Measurements from ENCODE around the gene ENC1. TPM values are rescaled to one million over a fixed set of nuclear protein-coding genes. Genes with fewer than 3 reads are reported as not detected.

Gene ENC1
- total and polyA plus RNA-seq, 10 of the 15 experiments (the other 5 are each of a cell fraction or from before 2014, with no cell fraction given): 8.2 to 55.5 (median 32.1) TPM

DNA sequence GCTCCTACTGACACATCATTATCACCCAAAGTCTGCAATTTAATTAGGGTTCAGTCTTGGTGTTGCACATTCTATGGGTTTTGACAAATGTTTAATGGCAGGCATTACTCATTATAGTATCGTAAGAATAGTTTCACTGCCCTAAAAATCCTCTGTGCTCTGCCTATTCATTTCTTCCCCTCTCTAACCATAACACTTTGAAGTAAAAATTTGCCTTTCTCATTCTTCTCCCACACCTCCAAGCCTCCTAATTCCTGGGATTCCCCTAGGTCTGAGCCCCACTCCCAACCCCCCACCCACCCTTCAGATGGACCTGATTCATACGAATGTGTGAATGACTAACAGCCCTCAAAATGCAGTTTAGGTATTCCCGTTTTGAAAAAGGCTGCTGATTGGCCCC, 18.4 kb downstream of the ENC1 start (continued):
- no peak for TF ChIP-seq BRCA1 (IDR thresholded peaks at IDR 0.05; ENCODE audit: low read depth, low read length)
- peak; percentile 60 for TF ChIP-seq MLLT1 (IDR thresholded peaks at IDR 0.05)
- peak; percentile 88 for TF ChIP-seq IKZF1 (conservative IDR thresholded peaks at IDR 0.05)
- TF ChIP-seq RB1 (IDR thresholded peaks at IDR 0.05; ENCODE audit: borderline replicate concordance): no peak
- peak; percentile 74 for TF ChIP-seq BCL3 (IDR thresholded peaks at IDR 0.05; ENCODE audit: borderline replicate concordance, insufficient read depth, low read depth, low read length, poor library complexity, severe bottlenecking)
- TF ChIP-seq RFX5 (IDR thresholded peaks at IDR 0.05; ENCODE audit: low read depth, low read length): no peak
- no peak for TF ChIP-seq SIX5 (IDR thresholded peaks at IDR 0.05; ENCODE audit: low read depth, low read length, severe bottlenecking)
- peak; percentile 84 for TF ChIP-seq MTA3 (IDR thresholded peaks at IDR 0.05; ENCODE audit: borderline replicate concordance, low read length)
- TF ChIP-seq, protein P1, sequence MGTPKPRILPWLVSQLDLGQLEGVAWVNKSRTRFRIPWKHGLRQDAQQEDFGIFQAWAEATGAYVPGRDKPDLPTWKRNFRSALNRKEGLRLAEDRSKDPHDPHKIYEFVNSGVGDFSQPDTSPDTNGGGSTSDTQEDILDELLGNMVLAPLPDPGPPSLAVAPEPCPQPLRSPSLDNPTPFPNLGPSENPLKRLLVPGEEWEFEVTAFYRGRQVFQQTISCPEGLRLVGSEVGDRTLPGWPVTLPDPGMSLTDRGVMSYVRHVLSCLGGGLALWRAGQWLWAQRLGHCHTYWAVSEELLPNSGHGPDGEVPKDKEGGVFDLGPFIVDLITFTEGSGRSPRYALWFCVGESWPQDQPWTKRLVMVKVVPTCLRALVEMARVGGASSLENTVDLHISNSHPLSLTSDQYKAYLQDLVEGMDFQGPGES (IDR thresholded peaks at IDR 0.05): no peak
- no peak for TF ChIP-seq IRF5 (IDR thresholded peaks at IDR 0.05; ENCODE audit: borderline replicate concordance)
- no peak for TF ChIP-seq ATF3 (IDR thresholded peaks at IDR 0.05; ENCODE audit: borderline replicate concordance, extremely low read depth, low read depth, low read length)
- no peak for TF ChIP-seq NRF1 (conservative IDR thresholded peaks at IDR 0.05; ENCODE audit: low read depth, low read length)
- peak; percentile 60; the same call in 1 of the 2 replicates for TF ChIP-seq CREM (IDR thresholded peaks at IDR 0.05; ENCODE audit: low read depth)
- TF ChIP-seq ETV6 (conservative IDR thresholded peaks at IDR 0.05 in 1 of 2, IDR thresholded peaks at IDR 0.05 in 1 of 2; ENCODE audit: borderline replicate concordance in 1 of 2, low read depth in 1 of 2): peak in 1 of 2 experiments; percentile 37; a peak in 1 of 4 replicates
- no peak for TF ChIP-seq CBX3 (IDR thresholded peaks at IDR 0.05; ENCODE audit: borderline replicate concordance, low read depth)
- TF ChIP-seq MXI1 (IDR thresholded peaks at IDR 0.05; ENCODE audit: low read depth, low read length): no peak; the same call in 1 of the 2 replicates
- TF ChIP-seq KAT2A (conservative IDR thresholded peaks at IDR 0.05; ENCODE audit: control insufficient read depth, low read depth, low read length): no peak
- TF ChIP-seq MEF2B (IDR thresholded peaks at IDR 0.05; ENCODE audit: partially characterized antibody, poor library complexity, severe bottlenecking): peak; percentile 60
- peak; percentile 59; the same call in 1 of the 2 replicates for TF ChIP-seq MEF2A (IDR thresholded peaks at IDR 0.05; ENCODE audit: insufficient read depth, low read depth, low read length)
- TF ChIP-seq BMI1 (IDR thresholded peaks at IDR 0.05; ENCODE audit: borderline replicate concordance): peak; percentile 65
- TF ChIP-seq IKZF2 (IDR thresholded peaks at IDR 0.05): peak; percentile 95 to 96
- no peak for TF ChIP-seq ASH2L (IDR thresholded peaks at IDR 0.05; ENCODE audit: borderline replicate concordance, low read depth)
- TF ChIP-seq BCL11A (IDR thresholded peaks at IDR 0.05; ENCODE audit: low read depth, low read length): peak; percentile 94
- TF ChIP-seq NR2C2 (IDR thresholded peaks at IDR 0.05; ENCODE audit: borderline replicate concordance, control insufficient read depth, insufficient read length, low read depth): no peak
- no peak for TF ChIP-seq RELA (IDR thresholded peaks at IDR 0.05; ENCODE audit: borderline replicate concordance, partially characterized antibody)
- TF ChIP-seq NR2F1 (conservative IDR thresholded peaks at IDR 0.05): peak; percentile 38; the same call in 1 of the 2 replicates

All from GM12878 (cell line).